PC-9 (cell line): ENCODE results near the gene ATAD3A.

ENCODE experiments used
- CTCF ChIP-seq: fragments of 200-600 bp; sonication (generic); conservative IDR thresholded peaks from 2 replicates; pipeline ENCODE4 v1.6.1; 2017; ENCODE audit warnings: mixed run types, antibody characterized with exemption, mild to moderate bottlenecking, moderate library complexity
- EZH2 ChIP-seq: fragments of 200-600 bp; sonication (generic); IDR thresholded peaks from 2 replicates; pipeline ENCODE4 v1.8.0; 2017; ENCODE audit warnings: antibody characterized with exemption, low read depth

- no peak for TF ChIP-seq EZH2
- TF ChIP-seq CTCF: no peak
Observed at GRCh38 chr1:1528301-1529267, 16.6 kb downstream of the ATAD3A start.
